BLaER1 (cell line): ENCODE results near the gene SMOC1.

Experiments used
- H3K27ac ChIP-seq: shearing (Covaris generic); formaldehyde crosslinking; 2 replicates; pipeline ENCODE4 v1.8.1; 2022
- H3K27me3 ChIP-seq: shearing (Covaris generic); formaldehyde crosslinking; 2 replicates; pipeline ENCODE4 v1.8.1; 2022
- H3K36me3 ChIP-seq: shearing (Covaris generic); formaldehyde crosslinking; 2 replicates; pipeline ENCODE4 v1.8.1; 2022
- H3K4me1 ChIP-seq: shearing (Covaris generic); formaldehyde crosslinking; 2 replicates; pipeline ENCODE4 v1.8.1; 2022
- H3K4me2 ChIP-seq: shearing (Covaris generic); formaldehyde crosslinking; 2 replicates; pipeline ENCODE4 v1.8.1; 2022
- H3K4me3 ChIP-seq: shearing (Covaris generic); formaldehyde crosslinking; 2 replicates; pipeline ENCODE4 v1.8.1; 2022
- H3K9ac ChIP-seq: shearing (Covaris generic); formaldehyde crosslinking; 2 replicates; pipeline ENCODE4 v1.8.1; 2022
- H3K9me3 ChIP-seq: shearing (Covaris generic); formaldehyde crosslinking; 2 replicates; pipeline ENCODE4 v1.8.1; 2022
- H4K20me1 ChIP-seq: shearing (Covaris generic); formaldehyde crosslinking; 2 replicates; pipeline ENCODE4 v1.8.1; 2022
- Cebpa-rat ChIP-seq: shearing (Covaris generic); IDR thresholded peaks from 2 replicates; pipeline ENCODE4 v1.8.1; 2022

Gene SMOC1, protein sequence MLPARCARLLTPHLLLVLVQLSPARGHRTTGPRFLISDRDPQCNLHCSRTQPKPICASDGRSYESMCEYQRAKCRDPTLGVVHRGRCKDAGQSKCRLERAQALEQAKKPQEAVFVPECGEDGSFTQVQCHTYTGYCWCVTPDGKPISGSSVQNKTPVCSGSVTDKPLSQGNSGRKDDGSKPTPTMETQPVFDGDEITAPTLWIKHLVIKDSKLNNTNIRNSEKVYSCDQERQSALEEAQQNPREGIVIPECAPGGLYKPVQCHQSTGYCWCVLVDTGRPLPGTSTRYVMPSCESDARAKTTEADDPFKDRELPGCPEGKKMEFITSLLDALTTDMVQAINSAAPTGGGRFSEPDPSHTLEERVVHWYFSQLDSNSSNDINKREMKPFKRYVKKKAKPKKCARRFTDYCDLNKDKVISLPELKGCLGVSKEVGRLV

DNA sequence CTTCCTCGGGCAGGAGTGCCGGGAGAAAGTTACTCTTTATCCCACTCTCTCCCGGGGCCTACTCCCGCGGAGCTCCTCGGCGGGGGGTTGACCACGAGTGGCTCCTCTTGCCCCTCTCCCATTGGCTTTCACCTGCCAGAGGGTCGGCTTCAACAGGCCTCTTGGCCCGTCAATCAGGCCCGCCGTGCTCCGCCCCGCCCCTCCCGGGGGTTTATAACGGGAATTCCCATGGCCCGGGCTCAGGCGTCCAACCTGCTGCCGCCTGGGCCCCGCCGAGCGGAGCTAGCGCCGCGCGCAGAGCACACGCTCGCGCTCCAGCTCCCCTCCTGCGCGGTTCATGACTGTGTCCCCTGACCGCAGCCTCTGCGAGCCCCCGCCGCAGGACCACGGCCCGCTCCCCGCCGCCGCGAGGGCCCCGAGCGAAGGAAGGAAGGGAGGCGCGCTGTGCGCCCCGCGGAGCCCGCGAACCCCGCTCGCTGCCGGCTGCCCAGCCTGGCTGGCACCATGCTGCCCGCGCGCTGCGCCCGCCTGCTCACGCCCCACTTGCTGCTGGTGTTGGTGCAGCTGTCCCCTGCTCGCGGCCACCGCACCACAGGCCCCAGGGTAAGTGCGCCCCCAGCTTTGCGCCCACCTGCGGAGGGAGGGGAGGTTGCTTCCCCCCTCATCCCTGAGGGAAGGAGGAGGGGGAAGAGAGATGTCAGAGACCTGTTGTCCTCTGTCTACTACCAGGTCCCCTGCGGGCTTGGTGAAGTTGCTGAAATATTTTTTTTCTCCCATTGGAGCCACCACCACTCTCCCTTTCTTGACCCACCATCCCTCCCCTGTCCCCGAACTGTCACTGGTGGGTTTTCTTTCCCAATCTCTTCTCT, at the start of gene SMOC1:
TSS of gene SMOC1 (plus strand) at position 242 of the 869 bp plus-strand sequence. CDS start at position 505, 263 bp downstream.
- H3K4me2 ChIP-seq: peak within 1 kb of the TSS; percentile 85
- peaks cover 14% of the 10 kb centered on the region for H3K4me1 ChIP-seq
- no peak for TF ChIP-seq Cebpa-rat
- no peaks in the 10 kb centered on the region; the same call in 1 of the 2 replicates for H3K9me3 ChIP-seq
- no peaks in the 10 kb centered on the region for H3K36me3 ChIP-seq
- peaks cover 53% of the 10 kb centered on the region for H3K27me3 ChIP-seq
- H3K27ac ChIP-seq: no peak within 1 kb of the TSS
- no peaks in the 10 kb centered on the region for H4K20me1 ChIP-seq
- peak within 1 kb of the TSS; percentile 53 for H3K4me3 ChIP-seq
- H3K9ac ChIP-seq: no peak within 1 kb of the TSS

DNA sequence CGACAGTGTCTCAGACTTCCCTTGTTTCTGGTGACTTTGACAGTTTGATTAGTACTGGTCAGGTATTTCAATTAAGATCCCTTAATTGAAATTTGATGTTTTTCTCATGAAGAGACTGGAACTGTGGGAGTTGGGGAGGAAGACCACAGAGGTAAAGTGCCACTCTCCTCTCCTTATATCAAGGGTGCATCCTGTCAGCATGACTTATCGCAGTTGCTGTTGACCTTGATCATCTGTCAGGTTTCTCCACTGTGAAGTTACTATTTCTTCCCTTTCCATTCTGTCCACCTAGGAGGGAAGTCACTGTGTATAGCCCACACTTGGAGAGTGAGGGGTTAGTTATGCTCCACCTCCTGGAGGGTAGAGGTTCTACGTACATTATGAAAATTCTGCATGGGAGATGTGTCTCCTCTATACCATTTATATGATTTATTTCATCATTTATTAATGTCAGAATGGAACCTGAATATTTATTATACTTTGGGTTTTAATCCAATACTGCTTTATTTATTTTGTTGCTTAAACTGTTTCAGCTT, 40.3 kb upstream of the SMOC1 start:
- TF ChIP-seq Cebpa-rat: no peak
- H3K27ac ChIP-seq: no peak overlapping the region
- no peaks in the 10 kb centered on the region for H3K9me3 ChIP-seq
- peaks cover 6% of the 10 kb centered on the region for H3K4me1 ChIP-seq
- H3K36me3 ChIP-seq: no peaks in the 10 kb centered on the region
- no peak overlapping the region for H3K4me3 ChIP-seq
- no peak overlapping the region for H3K4me2 ChIP-seq
- H3K9ac ChIP-seq: no peak overlapping the region
- H3K27me3 ChIP-seq: no peaks in the 10 kb centered on the region
- no peaks in the 10 kb centered on the region for H4K20me1 ChIP-seq

DNA sequence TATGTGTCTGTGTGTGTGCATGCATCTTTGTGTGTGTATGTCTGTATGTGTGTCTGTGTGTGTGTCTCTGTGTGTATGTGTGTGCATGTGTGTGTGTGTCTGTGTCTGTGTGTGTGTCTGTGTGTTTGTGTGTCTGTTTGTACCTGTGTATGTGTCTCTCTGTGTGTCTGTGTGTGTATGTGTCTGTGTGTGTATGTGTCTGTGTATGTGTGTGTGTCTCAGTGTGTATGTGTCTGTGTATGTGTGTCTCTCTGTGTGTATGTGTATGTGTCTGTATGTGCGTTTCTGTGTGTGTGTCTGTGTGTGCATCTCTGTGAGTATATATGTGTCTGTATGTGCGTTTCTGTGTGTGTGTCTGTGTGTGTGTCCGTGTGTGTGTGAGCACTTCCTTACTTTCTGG, 39.6 kb upstream of the SMOC1 start:
- Histone ChIP-seq H3K36me3 (no peaks in the 10 kb centered on the region), H3K9ac (no peak overlapping the region), H3K4me2 (no peak overlapping the region), H3K9me3 (no peaks in the 10 kb centered on the region), H3K27me3 (no peaks in the 10 kb centered on the region), H3K4me3 (no peak overlapping the region), H4K20me1 (no peaks in the 10 kb centered on the region), H3K27ac (no peak overlapping the region), H3K4me1 (peaks cover 6% of the 10 kb centered on the region)
- TF ChIP-seq Cebpa-rat: no peak

DNA sequence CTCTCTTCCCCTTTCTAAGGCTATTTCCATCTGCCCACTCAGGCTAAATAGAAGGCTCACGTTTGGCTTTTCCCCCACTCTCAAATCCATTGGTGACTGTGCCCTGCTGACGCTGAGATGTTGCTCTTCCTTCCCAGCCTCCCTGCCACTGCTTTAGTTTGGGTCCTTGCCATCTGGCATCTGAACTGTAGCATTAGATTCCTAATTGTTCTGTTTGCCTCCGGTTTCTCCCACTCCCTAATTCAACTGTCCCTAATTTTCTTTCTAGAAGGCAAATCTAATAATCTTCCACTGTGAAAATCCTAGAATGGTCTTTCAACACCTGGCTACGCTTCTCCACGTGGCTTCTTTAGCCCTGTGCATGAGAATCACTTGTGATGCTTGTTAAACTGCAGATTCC, 37.6 kb upstream of the SMOC1 start:
- TF ChIP-seq Cebpa-rat: no peak
- Histone ChIP-seq H3K27ac (no peak overlapping the region), H3K36me3 (no peaks in the 10 kb centered on the region), H4K20me1 (no peaks in the 10 kb centered on the region), H3K9ac (no peak overlapping the region), H3K9me3 (no peaks in the 10 kb centered on the region), H3K4me2 (peak overlapping the region; percentile 43; the same call in 1 of the 2 replicates), H3K27me3 (no peaks in the 10 kb centered on the region), H3K4me3 (no peak overlapping the region), H3K4me1 (peaks cover 6% of the 10 kb centered on the region)

DNA sequence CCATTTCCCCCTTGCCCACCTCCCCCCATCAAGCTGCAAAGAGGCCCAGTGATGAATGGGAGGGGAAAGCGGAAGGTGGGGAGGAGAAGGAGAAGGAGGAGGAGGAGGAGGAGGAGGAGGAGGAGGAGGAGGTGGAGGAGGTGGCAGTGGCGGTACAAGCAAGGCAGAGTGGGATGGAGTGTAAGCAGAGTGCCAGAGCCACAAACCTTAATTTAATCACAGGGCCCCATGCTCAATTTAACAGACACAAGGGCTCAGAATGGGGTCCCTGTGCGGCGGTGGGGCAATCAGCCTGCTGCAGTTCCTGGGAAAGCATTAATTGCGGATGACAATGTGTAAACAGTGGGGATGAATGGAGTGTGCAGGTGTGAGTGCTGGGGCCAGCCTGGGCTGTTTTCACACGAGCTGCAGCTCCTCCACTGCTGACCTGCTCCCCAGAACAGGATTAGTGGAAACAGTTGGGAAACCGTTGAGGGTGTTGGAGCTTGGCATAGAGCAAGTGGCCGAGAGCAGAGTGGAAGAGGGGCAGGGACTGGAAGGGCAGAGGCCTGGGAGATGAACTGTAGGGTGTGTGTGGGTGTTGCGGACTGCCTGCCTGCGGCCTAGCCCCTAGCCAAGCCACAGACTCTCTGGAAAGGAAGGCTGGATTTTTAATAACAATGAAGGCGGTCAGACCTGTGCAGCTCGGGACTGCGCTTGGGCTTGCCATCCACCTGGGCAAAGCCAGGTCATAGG, 36.4 kb upstream of the SMOC1 start:
- no peaks in the 10 kb centered on the region for H3K27me3 ChIP-seq
- H3K4me1 ChIP-seq: peaks cover 6% of the 10 kb centered on the region
- H3K9ac ChIP-seq: no peak overlapping the region
- H3K36me3 ChIP-seq: no peaks in the 10 kb centered on the region
- H4K20me1 ChIP-seq: no peaks in the 10 kb centered on the region
- no peak for TF ChIP-seq Cebpa-rat
- no peak overlapping the region for H3K4me2 ChIP-seq
- no peaks in the 10 kb centered on the region for H3K9me3 ChIP-seq
- no peak overlapping the region for H3K4me3 ChIP-seq
- H3K27ac ChIP-seq: no peak overlapping the region

DNA sequence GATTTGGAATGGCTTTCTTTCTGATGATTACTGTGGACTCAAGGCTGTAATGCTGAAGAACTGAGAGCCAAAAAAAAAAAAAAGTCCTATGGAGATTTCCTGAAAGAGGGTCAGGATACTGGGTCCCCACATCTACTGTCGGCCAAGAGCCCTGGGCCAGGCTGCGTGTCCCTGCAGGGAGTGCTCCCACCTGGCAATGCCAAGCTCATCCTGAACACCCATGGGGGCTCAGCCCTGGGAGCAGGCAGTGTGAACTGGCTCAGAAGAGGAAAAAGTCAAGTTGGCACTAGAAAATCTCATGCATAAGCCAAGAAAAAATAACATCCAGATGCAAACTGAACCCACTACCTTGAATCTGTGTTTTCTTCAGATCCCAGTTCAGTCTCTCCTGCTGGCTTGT, 35.0 kb upstream of the SMOC1 start:
- no peak overlapping the region for H3K9ac ChIP-seq
- no peaks in the 10 kb centered on the region for H4K20me1 ChIP-seq
- no peak overlapping the region for H3K27ac ChIP-seq
- no peak overlapping the region for H3K4me3 ChIP-seq
- H3K36me3 ChIP-seq: no peaks in the 10 kb centered on the region
- H3K27me3 ChIP-seq: no peaks in the 10 kb centered on the region
- TF ChIP-seq Cebpa-rat: no peak
- H3K9me3 ChIP-seq: no peaks in the 10 kb centered on the region
- H3K4me2 ChIP-seq: no peak overlapping the region
- H3K4me1 ChIP-seq: peaks cover 11% of the 10 kb centered on the region

DNA sequence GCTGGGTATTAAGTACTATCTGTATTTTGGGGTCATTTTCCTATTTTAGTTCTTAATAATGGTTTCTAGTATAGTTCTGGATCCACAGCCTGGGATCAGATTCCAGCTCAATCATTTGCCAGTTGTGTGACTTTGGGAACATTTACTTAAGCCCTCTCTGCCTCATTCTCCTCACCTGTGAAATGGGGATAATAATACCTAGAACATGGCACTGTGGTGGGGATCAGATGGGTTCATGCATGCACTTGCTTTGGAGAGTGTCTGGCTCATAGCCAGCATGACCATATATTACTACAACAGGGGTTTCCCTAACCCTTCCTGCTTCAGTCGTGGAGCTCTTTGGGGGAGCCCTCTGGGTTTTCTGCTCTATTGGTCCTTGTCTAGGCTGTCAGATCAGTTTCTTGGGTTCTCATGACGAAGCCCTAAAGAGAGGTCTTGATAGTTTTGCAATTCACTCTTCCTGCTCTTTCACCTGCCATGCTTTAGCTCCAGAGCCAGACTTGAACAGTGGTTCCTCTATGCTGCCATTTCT, 34.1 kb upstream of the SMOC1 start:
- TF ChIP-seq Cebpa-rat: no peak

DNA sequence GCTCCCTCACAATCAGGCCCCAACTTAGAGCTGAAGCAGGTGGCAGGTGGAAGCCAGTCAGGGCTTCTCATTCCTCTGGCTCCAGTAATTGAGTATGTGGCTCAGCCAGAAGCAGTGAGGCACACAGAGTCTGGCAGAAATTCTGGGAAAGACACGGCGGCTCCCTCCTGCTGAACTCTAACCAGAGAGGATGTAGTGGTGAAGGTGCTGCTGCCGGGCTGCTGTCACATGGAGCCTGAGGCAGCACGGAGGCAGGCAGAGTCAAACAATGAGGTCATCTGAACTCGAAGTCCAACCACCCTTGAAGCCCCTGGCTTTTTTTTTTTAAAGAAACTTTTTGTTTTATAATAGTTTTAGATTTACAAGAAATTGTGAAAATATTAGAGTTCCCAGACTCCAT, 33.4 kb upstream of the SMOC1 start:
- Histone ChIP-seq H3K9me3 (no peaks in the 10 kb centered on the region), H4K20me1 (no peaks in the 10 kb centered on the region), H3K27me3 (no peaks in the 10 kb centered on the region), H3K4me1 (peaks cover 26% of the 10 kb centered on the region), H3K36me3 (no peaks in the 10 kb centered on the region), H3K9ac (no peak overlapping the region), H3K4me2 (no peak overlapping the region), H3K27ac (no peak overlapping the region), H3K4me3 (no peak overlapping the region)
- TF ChIP-seq Cebpa-rat: no peak

More for the DNA sequence above, 34.1 kb upstream of the SMOC1 start:
- Histone ChIP-seq H3K4me2 (no peak overlapping the region), H4K20me1 (no peaks in the 10 kb centered on the region), H3K27me3 (no peaks in the 10 kb centered on the region), H3K4me3 (no peak overlapping the region), H3K9ac (no peak overlapping the region), H3K4me1 (peaks cover 20% of the 10 kb centered on the region), H3K36me3 (no peaks in the 10 kb centered on the region), H3K27ac (no peak overlapping the region), H3K9me3 (no peaks in the 10 kb centered on the region)

DNA sequence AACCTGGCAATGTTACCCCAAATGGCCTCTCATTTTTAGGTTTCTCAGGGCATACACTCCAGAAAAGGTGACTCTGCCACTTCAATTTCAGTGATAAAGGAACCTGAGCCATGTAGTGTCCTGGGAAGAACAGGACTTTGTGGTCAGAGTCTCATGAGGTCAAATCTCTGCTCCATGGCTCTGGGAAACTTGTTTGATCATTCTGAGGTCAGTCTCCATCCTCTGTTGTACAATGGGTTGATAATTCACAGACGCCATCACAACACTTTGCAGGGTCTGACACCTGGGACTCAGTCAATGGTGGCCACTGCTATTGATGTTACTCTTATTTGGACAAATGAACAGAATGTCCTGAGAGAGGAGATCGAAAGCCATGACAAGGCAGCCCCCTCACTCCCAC, 31.1 kb upstream of the SMOC1 start:
- Histone ChIP-seq H4K20me1 (no peaks in the 10 kb centered on the region), H3K9me3 (peaks cover 20% of the 10 kb centered on the region)
- no peak for TF ChIP-seq Cebpa-rat

More for the DNA sequence above, 31.1 kb upstream of the SMOC1 start:
- Histone ChIP-seq H3K4me1 (peaks cover 44% of the 10 kb centered on the region), H3K4me3 (no peak overlapping the region), H3K36me3 (no peaks in the 10 kb centered on the region), H3K27me3 (no peaks in the 10 kb centered on the region), H3K4me2 (no peak overlapping the region), H3K9ac (no peak overlapping the region), H3K27ac (no peak overlapping the region)
